GM12873 (cell line): ENCODE measurements around the gene MUC6.

ENCODE experiments used
- CTCF ChIP-seq: IDR thresholded peaks from 2 replicates; pipeline ENCODE4 v1.5.1; 2012; ENCODE audit warnings: low read depth, mild to moderate bottlenecking, moderate library complexity, low read length, control low read depth; ENCODE audit not compliant: insufficient read depth; ENCODE audit errors: missing control alignments

The MUC6 gene

GRCh38 chr11:1011320-1011698 is 25.2 kb downstream of the MUC6 start:
- no peak for TF ChIP-seq CTCF

GRCh38 chr11:1010551-1011319 is 25.8 kb downstream of the MUC6 start:
- TF ChIP-seq CTCF: no peak

GRCh38 chr11:1009991-1010390 is 26.5 kb downstream of the MUC6 start:
- TF ChIP-seq CTCF: no peak

GRCh38 chr11:1009371-1009770 is 27.1 kb downstream of the MUC6 start:
- TF ChIP-seq CTCF: no peak

- no peak for TF ChIP-seq CTCF
Measured at GRCh38 chr11:1008803-1009145, 27.7 kb downstream of the MUC6 start.

- TF ChIP-seq CTCF: no peak
Measured at GRCh38 chr11:1008001-1008802, 28.3 kb downstream of the MUC6 start.

GRCh38 chr11:1007279-1007678 is 29.2 kb downstream of the MUC6 start:
- TF ChIP-seq CTCF: no peak
